Activated CD8-positive, alpha-beta T cell treated with anti-CD3 and anti-CD28 coated beads for 36 hours (primary cell): Measurements from ENCODE around the gene NAE1. TPM values are rescaled to one million over a fixed set of nuclear protein-coding genes. Genes with fewer than 3 reads are reported as not detected.

Experiments
- ATAC-seq: fragments of 200-7000 bp; cut with Tn5 transposase; one replicate; pipeline ENCODE4 v1.10.0; 2021; ENCODE audit warnings: mild to moderate bottlenecking, moderate library complexity
- CTCF ChIA-PET: fragments of 350-600 bp; sonication (Branson Sonifier 250); formaldehyde crosslinking; loops from one replicate; lab custom pipeline; 2021; ENCODE audit warnings: antibody characterized with exemption; lab: Charles Lee
- POLR2A ChIA-PET: fragments of 350-600 bp; sonication (Branson Sonifier 250); formaldehyde crosslinking; loops from one replicate; lab custom pipeline; 2021; ENCODE audit warnings: antibody characterized with exemption; lab: Charles Lee
- DNase-seq: peaks from one replicate; pipeline ENCODE4 v3.0.0-alpha.2; 2020
- H3K27ac Mint-ChIP-seq: one replicate; pipeline ENCODE4 v1.8.0; 2021; ENCODE audit warnings: mild to moderate bottlenecking, mixed read lengths
- H3K27me3 Mint-ChIP-seq: one replicate; pipeline ENCODE4 v1.8.0; 2021; ENCODE audit warnings: mixed read lengths
- H3K36me3 Mint-ChIP-seq: one replicate; pipeline ENCODE4 v1.8.0; 2021; ENCODE audit warnings: low read depth, mixed read lengths
- H3K4me1 Mint-ChIP-seq: one replicate; pipeline ENCODE4 v1.8.0; 2021; ENCODE audit warnings: low read depth, mixed read lengths
- H3K4me3 Mint-ChIP-seq: one replicate; pipeline ENCODE4 v1.8.0; 2021; ENCODE audit warnings: mild to moderate bottlenecking, moderate library complexity, mixed read lengths
- H3K9me3 Mint-ChIP-seq: one replicate; pipeline ENCODE4 v1.8.0; 2021; ENCODE audit warnings: mixed read lengths
- intact Hi-C: fragments of 100-400 bp; cut with micrococcal nuclease; formaldehyde crosslinking; loops from one replicate; pipeline ENCODE4 v1.10.0; 2022
- total RNA-seq, 2 experiments: library from RNA; stranded (reverse); gene quantifications; one replicate each; pipeline ENCODE4 v1.2.3, GENCODE V29; 2021
- TF ChIP-seq, protein P1 (sequence below): fragments of 200-600 bp; IDR thresholded peaks from one replicate; pipeline ENCODE4 v1.8.0; 2022; ENCODE audit warnings: antibody characterized with exemption, mild to moderate bottlenecking

Gene NAE1
- total RNA-seq, 2 experiments from 2014 or later, result 115 to 123 TPM

DNA sequence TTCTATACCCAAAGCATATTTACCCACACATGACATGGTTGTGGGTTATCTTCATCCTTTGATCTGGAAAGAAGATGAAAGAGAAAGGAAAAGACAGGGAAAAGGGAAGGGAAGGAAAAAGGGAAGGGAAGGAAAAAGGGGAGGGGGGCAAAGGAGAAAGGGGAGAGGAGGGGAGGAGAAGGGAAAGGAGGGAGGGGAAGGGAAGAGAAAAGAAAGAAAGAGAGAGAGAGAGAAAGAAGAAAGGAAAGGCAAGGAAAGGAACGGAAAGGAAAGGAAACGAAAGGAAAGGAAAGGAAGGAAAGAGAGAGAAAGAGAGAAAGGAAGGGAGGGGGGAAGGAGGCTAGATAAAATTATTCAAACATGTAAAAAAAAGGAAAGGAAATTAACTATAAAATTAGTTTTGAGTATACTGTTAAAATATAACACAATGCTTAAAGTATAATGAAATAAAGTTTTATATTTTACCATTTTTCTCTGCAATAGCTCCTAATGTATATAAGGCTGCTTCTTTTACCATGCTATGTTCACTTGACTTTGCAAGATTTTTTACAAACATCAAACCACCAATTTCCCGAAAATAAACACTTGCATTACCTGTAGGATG, 40.5 kb downstream of the NAE1 start:
- no peak overlapping the region for H3K27ac Mint-ChIP-seq
- H3K4me3 Mint-ChIP-seq, result no peak overlapping the region
- no peaks in the 10 kb centered on the region for H3K9me3 Mint-ChIP-seq
- TF ChIP-seq, protein P1, sequence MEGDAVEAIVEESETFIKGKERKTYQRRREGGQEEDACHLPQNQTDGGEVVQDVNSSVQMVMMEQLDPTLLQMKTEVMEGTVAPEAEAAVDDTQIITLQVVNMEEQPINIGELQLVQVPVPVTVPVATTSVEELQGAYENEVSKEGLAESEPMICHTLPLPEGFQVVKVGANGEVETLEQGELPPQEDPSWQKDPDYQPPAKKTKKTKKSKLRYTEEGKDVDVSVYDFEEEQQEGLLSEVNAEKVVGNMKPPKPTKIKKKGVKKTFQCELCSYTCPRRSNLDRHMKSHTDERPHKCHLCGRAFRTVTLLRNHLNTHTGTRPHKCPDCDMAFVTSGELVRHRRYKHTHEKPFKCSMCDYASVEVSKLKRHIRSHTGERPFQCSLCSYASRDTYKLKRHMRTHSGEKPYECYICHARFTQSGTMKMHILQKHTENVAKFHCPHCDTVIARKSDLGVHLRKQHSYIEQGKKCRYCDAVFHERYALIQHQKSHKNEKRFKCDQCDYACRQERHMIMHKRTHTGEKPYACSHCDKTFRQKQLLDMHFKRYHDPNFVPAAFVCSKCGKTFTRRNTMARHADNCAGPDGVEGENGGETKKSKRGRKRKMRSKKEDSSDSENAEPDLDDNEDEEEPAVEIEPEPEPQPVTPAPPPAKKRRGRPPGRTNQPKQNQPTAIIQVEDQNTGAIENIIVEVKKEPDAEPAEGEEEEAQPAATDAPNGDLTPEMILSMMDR, result no peak
- ChIA-PET POLR2A (no interaction called here), CTCF (no interaction called here)
- ATAC-seq (no peak), DNase-seq (no peak)
- H3K27me3 Mint-ChIP-seq, result no peaks in the 10 kb centered on the region
- H3K36me3 Mint-ChIP-seq, result no peaks in the 10 kb centered on the region
- H3K4me1 Mint-ChIP-seq, result no peaks in the 10 kb centered on the region
- intact Hi-C loops, result no loop called here

GRCh38 chr16:66787427-66787826, 43.3 kb downstream of the NAE1 start:
- Mint-ChIP-seq H3K27me3 (no peaks in the 10 kb centered on the region), H3K9me3 (no peaks in the 10 kb centered on the region), H3K27ac (no peak overlapping the region), H3K4me1 (no peaks in the 10 kb centered on the region), H3K36me3 (no peaks in the 10 kb centered on the region), H3K4me3 (no peak overlapping the region)
- intact Hi-C loops, result no loop called here
- ATAC-seq, result no peak
- ChIA-PET CTCF (no interaction called here), POLR2A (no interaction called here)
- TF ChIP-seq, protein P1, result no peak
- DNase-seq, result no peak

DNA sequence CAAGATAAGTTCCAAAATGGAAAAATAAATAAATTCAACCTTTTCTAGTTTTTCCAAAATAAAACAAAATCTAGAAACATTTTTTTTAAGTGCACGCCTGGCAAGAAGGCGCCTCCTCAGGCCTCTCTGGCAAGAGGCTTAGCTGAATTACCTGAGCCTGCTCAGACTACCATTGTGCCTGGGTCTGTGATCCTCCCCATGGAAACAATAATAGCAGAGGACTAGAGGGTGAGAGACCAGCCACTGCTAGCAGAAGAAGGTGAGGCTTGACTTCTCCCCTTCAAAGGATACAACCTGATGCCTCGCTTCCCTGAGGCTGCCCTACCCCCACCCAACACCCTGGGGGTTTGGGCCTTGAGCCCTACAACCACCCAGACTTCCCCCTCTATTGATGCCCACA, 44.2 kb downstream of the NAE1 start:
- no peaks in the 10 kb centered on the region for H3K36me3 Mint-ChIP-seq
- ATAC-seq (no peak), DNase-seq (no peak)
- ChIA-PET POLR2A (no interaction called here), CTCF (no interaction called here)
- intact Hi-C loops, result no loop called here
- no peaks in the 10 kb centered on the region for H3K9me3 Mint-ChIP-seq
- no peaks in the 10 kb centered on the region for H3K4me1 Mint-ChIP-seq
- TF ChIP-seq, protein P1, result no peak
- no peak overlapping the region for H3K4me3 Mint-ChIP-seq
- H3K27ac Mint-ChIP-seq, result no peak overlapping the region
- H3K27me3 Mint-ChIP-seq, result no peaks in the 10 kb centered on the region

- no peak overlapping the region for H3K4me3 Mint-ChIP-seq
- H3K9me3 Mint-ChIP-seq, result no peaks in the 10 kb centered on the region
- TF ChIP-seq, protein P1, result no peak
- H3K4me1 Mint-ChIP-seq, result no peaks in the 10 kb centered on the region
- no peaks in the 10 kb centered on the region for H3K36me3 Mint-ChIP-seq
- ATAC-seq (no peak), DNase-seq (no peak)
- POLR2A ChIA-PET, result no interaction called here
- CTCF ChIA-PET, result interaction anchor here (1.0 to 2.2 kb wide), 3 partner anchors 24 to 168 kb away, joined by 3 to 7 read pairs (median 6); partner anchors contain the start of gene DYNC1LI2
- H3K27ac Mint-ChIP-seq, result no peak overlapping the region
- intact Hi-C loops, result no loop called here
- H3K27me3 Mint-ChIP-seq, result no peaks in the 10 kb centered on the region
These were observed 54.3 kb downstream of the NAE1 start for GRCh38 chr16:66776457-66776856.

DNA sequence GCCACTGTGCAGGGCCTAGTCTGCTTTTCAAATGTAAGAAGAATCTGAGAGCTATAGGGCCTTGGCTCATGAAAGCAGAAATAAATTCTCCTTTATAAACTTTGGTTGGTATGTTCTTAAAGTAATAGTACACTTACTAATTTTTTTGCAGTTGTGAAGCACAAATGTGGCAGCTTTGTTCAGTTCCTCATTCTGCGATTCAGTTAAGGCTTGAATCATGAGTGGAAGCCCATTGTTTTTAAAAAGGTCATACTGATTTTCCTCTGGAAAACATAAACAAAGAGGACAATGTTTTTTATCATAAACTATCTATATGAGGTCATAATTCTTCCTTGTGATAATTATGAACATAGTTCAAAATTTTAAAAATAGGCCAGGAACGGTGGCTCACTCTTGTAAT, 55.8 kb downstream of the NAE1 start:
- Mint-ChIP-seq H3K27me3 (no peaks in the 10 kb centered on the region), H3K9me3 (no peaks in the 10 kb centered on the region), H3K4me1 (no peaks in the 10 kb centered on the region), H3K4me3 (no peak overlapping the region), H3K36me3 (no peaks in the 10 kb centered on the region), H3K27ac (no peak overlapping the region)
- POLR2A ChIA-PET, result no interaction called here
- TF ChIP-seq, protein P1, result no peak
- CTCF ChIA-PET, result no interaction called here
- no peak for DNase-seq
- intact Hi-C loops, result no loop called here
- no peak for ATAC-seq
